Kidney capillary endothelial cell (primary cell): Measurements from ENCODE around the gene ZNF407.

Experiments
- DNase-seq: peaks from one replicate; pipeline ENCODE4 v3.0.0-alpha.2; 2018; ENCODE audit warnings: low spot score

ZNF407 gene

DNA sequence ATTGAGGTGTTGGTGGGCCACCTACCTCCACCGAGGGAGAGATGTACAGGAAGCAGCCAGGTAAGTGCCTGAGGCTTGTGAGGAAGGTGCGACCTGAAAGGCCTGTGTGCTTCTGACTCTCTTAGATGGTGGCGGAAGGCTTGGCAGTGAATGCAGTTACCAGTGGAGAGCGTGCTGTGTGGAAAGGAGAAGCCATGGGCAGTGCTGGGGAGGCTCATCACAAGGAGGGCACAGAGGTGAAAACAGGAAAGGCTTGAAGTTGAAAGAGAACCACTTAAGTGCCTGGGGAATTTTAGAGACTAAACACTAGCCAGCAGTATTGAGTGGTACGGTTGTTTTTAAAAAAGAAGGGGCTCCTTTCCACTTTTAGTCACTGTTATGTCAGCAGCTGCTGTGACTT is 130.9 kb downstream of the ZNF407 start:
- DNase-seq = no peak

DNA sequence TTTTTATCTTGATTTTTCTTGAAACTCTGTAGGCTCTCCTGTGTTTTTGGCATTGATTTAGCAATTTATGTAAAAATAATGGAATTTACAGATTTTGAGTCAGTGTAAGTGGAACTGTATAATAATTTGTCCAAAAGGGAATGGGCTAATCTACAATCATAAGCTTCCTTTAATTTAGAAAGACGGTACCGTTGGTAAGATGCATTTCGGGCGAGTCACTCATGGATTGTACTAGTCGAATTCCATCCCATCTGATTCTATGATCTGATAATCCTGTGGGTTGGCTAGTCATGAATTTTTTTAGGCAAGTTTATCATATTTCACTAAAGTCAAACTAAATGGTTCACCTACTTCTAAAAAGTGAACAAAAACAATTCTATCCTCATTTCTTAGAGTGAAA is 133.4 kb downstream of the ZNF407 start:
- DNase-seq = no peak

DNA sequence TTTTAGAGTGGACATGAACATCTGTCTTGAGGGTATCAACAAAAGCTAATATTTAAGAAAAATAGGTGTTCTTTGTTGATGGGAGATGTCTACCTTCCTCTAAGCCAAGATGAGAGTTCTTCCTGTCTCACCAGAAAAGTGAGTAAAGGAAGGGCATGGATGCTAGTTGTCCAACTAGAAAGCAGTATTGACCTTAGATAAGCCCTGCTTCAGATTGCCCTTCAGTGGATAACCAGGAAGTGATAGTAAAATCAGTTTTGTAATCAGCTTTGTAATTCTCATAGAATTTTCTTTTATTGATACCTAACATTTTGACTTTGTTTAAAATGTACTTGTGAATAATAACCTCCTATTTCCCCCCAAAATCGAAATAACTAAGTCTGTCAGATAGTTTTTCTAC is 134.7 kb downstream of the ZNF407 start:
- DNase-seq = no peak

DNA sequence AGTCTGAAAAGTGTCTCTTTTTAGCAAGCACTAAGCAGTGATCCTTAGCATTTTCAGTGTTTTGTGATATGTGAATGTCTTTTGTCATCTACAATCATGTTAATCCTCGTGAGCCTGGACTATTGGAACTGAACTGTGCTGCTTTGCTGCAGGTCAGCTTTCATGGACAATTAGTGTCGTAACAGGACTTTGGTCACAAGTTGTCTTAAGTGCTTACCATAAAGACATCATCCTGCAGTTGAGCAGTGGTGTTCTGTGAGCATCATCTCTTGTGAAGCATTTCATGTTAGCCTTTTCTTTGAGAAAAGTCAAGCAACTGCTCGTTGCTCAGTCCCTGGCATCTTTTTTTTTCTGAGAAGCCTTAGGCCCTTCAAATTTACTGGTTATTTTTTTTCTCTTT is 135.9 kb downstream of the ZNF407 start:
- no peak for DNase-seq

DNA sequence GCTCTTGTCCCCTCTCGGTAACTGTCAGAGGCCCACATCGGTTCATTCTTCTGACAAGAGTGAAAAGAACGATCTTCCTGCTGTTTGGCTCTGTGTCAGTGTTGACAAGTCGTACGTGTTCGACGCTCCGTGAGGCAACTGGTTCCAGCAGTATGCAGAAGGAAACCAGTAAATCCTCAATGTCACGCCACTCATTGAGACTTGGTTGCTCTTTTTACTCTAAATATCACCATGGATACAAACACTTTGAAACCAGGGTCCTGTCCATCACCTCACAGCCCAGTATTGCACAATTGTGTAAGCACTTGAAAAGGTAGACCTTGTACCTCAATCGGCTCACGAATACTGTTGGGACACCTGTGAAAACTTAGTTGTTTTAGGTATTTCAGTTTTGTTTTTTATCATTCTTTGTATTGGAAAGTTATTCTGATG is 136.4 kb downstream of the ZNF407 start:
- DNase-seq = no peak

DNA sequence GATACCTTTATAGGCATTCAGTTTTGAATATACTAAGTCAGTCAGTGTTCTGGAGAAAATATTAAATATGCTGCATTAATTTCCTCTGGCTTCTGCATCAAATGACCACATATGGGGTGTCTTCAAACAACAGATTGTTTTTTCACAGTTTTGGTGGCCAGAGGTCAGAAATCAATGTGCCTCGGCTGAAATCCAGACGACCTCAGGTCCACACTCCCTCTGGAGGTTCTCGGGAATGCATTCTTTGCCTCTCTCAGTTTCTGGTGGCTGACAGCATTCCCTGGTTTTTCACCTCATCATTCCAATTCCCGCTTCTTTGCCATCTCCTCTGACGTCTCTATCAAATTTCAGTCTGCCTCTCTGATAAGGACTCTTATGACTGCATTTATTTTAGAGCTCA is 142.3 kb downstream of the ZNF407 start:
- no peak for DNase-seq

DNA sequence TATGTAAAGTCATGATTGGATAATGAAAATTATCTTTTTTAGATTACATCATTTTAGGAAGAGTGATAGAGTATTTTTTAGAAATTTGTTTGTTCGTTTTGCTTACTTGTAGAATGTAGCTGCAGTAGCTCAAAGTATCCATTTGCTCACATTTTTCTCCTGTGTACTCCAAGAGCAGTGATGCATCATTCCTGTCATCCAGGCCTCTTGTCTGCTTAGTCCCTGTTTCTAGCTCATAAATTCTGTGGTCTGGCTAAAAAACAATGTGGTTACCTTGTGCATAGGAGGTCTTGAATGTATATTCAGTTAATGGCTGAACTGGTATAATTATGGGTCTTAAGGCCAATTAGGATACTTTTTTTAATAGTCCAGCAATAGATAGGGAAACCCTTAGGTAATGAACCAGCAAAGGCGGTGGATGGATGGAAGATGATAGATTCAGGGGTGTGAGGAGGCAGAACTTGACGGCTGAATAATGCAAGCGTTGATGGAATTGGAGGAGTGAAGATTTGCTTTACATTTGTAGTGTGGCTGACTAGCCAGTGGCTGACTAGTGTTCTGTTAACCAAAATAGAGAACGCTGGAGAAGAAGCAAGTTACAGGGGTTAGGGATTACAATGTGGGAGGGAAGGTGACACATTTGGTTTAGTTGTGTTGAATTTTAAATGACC is 145.0 kb downstream of the ZNF407 start:
- DNase-seq = no peak

DNA sequence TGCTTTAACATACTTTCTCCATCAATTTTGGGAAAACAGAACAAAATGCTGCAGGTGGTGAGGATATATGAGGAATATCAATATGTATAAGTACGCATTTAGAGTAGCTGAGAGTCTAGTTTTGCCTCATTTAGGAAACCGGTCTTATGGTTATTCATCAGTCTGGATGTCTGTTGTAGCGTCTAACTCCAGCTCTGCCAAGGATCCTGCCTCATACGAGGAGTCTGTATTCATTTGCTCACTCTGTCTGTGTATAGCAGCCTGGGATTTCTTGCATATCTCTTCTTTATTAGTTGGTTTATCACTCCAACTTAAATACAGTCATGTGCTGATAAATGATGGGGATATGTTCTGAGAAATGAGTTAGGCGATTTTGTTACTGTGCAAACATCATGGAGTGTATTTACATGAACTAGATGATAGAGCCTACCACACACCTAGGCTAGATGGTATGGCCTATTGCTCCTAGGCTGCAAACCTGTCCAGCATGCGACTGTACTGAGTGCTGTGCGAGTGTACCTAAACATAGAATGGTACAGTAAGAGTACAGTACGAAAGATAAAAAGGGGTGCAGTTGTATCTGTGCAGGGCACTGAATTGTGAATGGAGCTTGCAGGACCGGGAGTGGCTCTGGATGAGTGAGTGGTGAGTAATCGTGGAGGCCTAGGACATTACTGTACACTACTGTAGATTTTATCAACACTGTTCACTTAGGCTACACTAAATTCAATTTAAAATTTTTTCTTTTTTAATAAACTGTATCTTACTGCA is 148.1 kb downstream of the ZNF407 start:
- peak; percentile 57 for DNase-seq

DNA sequence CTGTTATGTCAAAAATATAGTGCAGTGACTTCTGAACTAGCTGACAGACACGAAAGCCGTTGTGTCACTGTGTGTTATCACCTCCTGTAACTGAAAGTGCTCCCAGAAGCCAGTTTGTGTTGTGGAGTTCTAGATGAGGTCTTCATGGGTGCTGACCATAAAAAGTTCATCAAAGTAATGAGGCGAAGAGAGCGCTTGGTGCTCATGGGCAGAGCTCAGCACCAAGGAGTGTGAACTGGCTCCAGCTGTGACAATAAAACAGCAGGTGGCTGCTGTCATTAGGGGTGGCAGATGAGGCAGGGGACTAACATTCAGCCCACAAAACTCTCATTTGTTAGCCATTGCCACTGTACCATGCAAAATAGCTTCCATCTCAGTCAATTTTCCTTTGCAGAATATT is 151.1 kb downstream of the ZNF407 start:
- DNase-seq = no peak

DNA sequence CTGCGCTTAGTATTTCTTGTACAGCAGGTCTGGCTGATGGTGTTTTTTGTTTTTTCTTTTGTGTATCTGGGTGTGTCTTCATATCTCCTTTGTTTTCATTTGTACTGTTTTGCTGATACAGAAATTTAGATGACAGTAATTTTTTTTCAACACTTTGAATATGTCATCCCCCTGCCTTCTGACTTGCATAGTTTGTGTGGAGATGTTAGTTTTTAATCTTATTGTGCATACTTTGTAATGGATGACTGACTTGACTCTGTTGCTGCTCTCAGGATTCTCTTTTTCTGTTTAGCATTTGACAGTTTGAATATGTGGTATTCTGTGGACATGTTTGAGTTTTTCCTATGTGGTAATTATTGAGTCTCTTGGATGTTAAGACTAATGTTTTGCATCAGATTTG is 161.3 kb downstream of the ZNF407 start:
- DNase-seq = no peak

DNA sequence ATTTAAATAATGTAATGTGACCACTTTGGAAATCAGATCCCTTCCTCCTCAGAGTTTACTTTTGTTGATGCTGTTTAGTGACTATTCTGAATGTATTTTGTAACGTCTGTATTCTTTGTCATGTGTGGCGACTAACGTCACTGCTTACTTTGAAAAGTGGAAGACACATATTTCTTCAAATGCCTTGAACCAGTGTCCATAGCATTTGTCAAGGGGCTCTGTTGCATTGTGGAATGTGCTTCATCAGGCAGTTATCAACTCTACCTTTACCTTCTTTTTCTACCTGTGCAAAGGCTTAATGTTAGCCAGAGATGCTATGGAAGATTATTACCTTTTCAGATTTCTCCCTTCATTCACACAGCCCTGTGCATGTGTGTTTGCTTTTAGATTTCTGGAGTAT is 162.4 kb downstream of the ZNF407 start:
- DNase-seq = no peak

DNA sequence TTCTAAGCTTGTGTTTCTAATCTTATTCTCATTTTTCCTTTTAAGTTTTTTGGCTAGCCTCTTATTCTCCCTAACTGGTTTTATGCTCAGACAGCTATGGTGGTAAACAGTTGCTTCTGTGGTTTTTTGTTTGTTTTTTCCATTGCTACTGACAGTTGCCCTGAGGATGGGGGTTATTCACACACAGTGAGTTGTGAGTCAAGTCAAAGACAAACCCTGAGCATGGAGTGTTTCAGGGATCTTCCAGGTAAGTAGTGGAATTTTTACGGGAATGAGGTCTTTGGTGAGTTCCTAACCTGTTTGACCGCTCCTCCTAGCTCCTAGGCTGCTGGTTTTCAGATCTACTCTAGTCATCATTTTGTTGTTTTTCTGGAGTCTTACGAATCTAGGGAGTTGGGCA is 162.8 kb downstream of the ZNF407 start:
- no peak for DNase-seq

DNA sequence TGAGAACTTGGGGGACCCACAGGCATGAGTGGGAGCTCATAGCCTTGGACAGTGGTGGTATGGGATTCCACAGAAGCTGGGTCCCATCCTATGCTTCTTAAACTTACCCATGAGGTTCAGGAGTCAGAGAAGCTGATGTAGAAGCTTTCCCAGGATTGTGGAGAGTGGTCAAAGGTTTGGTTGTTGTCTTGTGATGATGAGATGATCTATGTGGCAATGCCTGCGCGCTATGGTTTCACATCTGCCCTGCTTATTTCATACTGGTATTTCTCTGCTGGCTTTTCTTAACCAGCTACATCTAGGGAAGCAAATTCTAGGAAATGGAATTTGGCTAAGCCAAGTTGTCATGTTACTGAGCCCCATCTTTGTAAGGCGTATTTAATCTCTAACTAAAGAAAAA is 168.6 kb downstream of the ZNF407 start:
- no peak for DNase-seq

DNA sequence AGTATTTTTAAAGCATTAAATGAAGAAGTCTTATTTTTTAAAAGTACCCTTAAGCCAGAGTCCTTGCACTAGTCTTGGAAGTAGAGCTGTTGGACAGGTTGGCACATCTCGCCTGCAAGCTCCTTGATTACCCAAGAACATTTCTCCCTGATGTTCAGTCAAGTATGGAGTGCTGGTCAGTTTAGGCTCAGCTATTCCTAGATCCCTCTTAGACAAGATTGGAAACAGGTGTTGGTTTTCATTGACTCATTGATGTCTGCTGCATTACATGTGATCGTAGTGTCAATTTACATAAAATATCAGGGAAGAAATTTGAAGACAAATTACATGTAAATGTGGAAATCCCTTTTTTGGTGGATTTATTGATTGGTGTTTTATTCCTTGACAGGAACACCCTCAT is 170.4 kb downstream of the ZNF407 start:
- no peak for DNase-seq

DNA sequence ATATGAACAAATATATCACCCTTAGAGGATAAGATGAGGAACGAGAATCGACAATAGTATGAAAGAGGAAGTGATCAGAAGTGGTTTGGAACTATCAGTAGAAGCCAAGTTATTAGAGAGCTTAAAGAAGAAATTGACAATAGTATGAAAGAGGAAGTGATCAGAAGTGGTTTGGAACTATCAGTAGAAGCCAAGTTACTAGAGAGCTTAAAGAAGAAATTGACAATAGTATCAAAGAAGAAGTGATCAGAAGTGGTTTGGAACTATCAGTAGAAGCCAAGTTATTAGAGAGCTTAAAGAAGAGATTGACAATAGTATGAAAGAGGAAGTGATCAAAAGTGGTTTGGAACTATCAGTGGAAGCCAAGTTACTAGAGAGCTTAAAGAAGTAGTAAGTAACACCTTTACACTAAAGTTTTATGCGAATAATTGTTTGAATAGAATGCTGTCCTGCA is 175.5 kb downstream of the ZNF407 start:
- no peak for DNase-seq

DNA sequence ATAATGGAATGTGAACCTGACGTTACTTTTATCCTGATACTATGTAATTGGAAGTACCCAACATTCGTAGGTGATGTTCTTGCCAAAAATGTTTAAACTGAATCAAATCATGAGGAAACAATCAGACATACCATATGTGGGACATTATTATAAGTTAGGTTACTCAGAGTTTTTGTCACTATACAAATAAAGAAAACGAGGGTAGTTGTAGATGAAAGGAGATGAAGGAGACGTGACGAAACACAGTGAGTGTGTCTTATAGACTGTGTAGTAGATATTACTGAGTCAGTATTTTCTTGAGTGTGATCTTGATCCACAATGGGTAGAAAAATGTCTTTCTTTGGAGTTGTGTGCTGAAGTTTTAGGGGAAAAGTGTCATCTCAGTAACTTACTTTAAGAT is 176.8 kb downstream of the ZNF407 start:
- no peak for DNase-seq

DNA sequence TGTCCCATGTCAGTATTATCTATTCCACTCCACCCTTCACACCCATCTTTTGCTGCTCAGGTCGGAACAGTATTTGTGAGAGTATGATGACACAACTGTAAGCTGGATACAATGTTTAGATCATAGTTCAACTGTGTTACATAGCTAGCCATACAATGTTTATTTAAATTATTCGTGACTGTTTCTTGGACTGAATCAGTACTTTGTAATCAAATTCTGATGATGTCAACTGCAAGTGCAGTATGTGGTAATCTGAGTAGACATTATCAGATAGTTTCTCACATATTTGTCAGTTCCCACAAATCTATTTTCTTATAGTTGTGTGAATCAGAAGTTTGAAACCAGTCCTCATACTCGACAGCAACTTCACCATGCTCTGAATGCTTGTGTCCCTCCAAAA is 177.6 kb downstream of the ZNF407 start:
- DNase-seq = no peak

DNA sequence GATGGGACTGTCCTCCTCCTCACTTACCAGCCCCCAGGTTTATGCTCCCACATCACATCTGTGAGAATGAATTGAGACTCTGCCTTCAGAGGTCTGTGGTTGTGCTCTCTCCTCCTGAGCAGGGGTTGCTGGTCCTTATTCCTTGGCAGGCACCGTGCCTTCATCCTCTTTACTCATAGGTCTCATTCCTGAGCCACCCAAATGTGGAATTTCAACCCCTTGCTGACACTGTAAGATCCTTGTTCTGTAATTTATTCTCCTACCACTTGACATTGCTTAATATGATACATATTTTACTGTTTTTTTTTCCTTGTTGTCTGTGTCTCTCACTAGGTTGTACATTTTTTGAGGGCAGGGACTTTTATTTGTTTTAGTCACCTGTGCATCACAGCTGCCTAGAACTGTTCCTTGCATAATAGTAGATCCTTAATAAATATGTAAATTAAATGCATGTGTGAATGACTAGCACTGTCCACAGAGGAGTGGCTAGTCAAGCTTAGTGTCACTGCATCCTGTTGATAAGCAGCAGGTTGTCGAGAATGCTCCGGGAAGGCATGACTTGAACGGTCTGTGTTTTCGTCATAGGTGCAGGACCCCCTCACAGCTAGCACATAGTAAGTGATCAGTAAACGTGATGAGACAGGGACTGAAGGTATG is 180.6 kb downstream of the ZNF407 start:
- no peak for DNase-seq

DNA sequence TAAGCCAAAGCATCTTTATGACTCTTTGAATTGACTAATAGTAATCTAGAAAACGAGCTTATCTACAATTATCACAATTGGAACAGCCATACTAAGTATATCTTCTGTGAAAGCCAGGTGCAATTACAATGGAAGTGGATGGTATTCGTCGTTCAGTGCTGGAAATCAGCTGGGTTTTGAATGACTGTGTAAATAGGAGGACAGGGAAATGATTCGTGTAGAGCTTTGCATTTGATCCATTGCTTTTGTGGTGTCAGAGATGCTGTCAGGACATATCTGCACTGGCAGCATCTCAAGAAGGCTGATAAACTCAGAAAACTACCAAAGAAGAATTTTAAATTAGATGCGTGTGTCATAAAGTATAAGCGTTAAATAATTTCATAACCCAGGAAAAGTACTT is 187.1 kb downstream of the ZNF407 start:
- no peak for DNase-seq

DNA sequence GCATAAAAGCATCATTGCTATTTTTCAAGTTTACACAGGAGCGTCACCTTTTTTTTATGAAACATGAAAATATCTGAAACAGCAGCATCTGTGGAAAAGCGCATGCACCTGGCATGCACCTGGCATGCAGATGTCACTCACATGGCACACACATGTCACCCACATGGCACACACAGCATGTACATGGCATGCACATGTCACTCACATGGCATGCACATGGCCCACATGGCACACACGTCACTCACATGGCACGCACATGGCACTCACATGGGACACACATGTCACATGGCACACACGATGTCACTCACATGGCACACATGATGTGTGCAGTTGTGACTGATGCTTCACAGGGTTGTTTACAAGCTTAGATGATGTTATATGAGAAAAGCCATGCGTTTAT is 188.0 kb downstream of the ZNF407 start:
- no peak for DNase-seq

DNA sequence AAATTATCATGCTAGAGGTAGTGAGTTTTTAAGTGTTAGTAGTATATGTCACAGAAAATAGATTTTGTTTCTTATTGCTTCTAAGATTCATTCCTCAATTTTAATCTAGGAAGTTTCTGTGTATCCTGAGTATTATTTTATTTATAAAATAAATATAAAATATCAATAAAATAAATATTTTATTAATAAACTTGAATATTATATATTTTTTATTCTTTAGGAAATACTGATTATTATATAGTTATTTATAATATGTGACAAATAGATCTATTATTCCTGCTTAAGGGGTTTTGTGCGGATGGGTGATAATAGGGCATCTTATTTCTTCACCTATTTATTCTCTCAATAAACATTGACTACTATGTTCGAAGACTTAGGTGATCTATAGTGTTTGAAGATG is 191.0 kb downstream of the ZNF407 start:
- no peak for DNase-seq

DNA sequence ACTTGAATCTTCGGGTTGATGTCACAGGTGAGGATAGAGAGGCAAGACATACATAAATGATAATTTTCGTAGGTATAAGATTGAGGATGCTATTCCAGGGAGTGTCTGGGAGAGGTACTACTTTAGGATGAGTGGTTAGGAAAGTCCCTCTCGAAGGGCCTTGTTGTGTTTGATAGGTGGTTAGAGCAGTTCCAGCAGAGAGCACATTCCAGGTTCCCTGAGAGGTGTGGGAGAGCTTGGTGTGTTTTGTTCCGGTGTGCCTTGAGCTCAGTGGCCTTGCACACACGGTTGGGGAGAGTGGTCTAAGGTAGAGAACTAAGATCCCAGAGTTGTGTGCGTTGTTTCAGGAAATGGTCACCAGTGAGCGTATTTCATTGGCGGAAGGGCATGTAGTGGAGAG is 191.4 kb downstream of the ZNF407 start:
- no peak for DNase-seq

DNA sequence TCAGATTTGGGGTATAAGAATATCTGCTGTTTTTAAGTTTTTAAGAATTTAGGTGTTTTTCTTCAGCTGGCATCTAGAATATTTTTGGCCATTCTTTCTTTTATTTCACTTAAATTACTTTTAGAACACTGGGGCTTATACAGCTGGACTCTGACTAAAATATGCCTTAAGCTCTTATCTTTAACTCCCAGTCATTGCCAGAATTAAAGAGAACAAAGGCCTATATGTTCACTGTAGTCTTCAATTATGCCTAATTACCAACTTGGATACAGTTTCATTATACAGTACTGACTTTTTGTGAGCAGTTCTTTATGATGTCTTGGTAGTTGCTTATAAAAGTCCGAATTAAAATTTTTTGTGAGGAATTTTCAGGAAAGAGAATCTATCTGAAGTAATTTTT is 192.8 kb downstream of the ZNF407 start:
- no peak for DNase-seq
